GM10248 (cell line): ENCODE data around the gene C3orf20.

Experiments used
- CTCF ChIA-PET: fragments of 300-600 bp; sonication (Branson Sonifier 250); formaldehyde crosslinking; extraction: SDS; loops from one replicate; lab custom pipeline; 2021; ENCODE audit warnings: antibody characterized with exemption; lab: Yijun Ruan, JAX
- POLR2A ChIA-PET: fragments of 350-650 bp; sonication (Branson Sonifier 250); formaldehyde crosslinking; extraction: SDS; loops from one replicate; lab custom pipeline; 2020; ENCODE audit warnings: antibody characterized with exemption; lab: Yijun Ruan, JAX
- DNase-seq: peaks from one replicate; pipeline ENCODE4 v3.0.0; 2012; ENCODE audit errors: extremely low spot score
- TF ChIP-seq, protein P1 (sequence below): IDR thresholded peaks from 2 replicates; pipeline ENCODE4 v1.5.1; 2012; ENCODE audit warnings: mild to moderate bottlenecking, low read depth; ENCODE audit errors: extremely low read depth, missing control alignments, control extremely low read depth

Gene C3orf20

DNA sequence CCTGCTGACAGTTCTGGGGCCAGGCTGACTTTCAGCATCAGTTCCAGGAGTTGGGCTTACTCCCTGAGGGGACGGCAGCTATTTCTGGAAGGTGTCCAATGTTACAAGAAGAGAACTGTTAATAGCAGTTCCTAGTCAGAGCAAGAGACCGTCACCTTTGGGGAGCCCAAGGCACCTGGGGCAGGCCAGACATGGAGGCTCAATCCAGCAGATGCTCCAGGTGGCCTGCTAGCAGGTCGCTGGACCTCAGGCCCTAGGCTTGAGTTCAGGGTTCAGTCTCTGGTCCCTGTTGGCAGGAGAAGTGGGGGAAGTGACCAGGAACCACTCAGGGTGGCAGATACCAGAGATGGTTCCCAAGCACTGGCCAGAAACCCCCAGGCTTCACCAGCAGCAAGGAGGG, 25.9 kb downstream of the C3orf20 start:
- TF ChIP-seq, protein P1, sequence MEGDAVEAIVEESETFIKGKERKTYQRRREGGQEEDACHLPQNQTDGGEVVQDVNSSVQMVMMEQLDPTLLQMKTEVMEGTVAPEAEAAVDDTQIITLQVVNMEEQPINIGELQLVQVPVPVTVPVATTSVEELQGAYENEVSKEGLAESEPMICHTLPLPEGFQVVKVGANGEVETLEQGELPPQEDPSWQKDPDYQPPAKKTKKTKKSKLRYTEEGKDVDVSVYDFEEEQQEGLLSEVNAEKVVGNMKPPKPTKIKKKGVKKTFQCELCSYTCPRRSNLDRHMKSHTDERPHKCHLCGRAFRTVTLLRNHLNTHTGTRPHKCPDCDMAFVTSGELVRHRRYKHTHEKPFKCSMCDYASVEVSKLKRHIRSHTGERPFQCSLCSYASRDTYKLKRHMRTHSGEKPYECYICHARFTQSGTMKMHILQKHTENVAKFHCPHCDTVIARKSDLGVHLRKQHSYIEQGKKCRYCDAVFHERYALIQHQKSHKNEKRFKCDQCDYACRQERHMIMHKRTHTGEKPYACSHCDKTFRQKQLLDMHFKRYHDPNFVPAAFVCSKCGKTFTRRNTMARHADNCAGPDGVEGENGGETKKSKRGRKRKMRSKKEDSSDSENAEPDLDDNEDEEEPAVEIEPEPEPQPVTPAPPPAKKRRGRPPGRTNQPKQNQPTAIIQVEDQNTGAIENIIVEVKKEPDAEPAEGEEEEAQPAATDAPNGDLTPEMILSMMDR, result no peak
- ChIA-PET POLR2A (no interaction called here), CTCF (no interaction called here)
- no peak for DNase-seq

DNA sequence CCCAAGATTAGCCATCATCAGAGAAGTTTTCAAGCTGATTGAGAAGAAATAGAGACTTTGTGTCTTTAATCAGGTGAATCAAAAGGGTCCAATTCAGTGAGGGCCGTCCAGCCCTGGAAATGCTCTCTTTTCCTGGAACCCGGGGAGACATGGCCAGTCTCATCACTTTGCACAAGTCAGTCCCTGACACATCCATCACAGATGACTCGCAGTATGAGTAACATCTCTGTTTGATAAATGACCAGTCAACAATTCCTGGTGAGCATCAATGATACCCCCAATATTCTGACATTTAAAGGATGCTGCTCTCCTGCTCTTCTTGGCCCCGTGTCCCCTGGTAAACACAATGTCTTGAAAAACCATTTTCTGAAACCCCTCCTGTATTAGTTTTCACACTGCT, 26.7 kb downstream of the C3orf20 start:
- ChIA-PET CTCF (no interaction called here), POLR2A (no interaction called here)
- TF ChIP-seq, protein P1, result no peak
- no peak for DNase-seq

DNA sequence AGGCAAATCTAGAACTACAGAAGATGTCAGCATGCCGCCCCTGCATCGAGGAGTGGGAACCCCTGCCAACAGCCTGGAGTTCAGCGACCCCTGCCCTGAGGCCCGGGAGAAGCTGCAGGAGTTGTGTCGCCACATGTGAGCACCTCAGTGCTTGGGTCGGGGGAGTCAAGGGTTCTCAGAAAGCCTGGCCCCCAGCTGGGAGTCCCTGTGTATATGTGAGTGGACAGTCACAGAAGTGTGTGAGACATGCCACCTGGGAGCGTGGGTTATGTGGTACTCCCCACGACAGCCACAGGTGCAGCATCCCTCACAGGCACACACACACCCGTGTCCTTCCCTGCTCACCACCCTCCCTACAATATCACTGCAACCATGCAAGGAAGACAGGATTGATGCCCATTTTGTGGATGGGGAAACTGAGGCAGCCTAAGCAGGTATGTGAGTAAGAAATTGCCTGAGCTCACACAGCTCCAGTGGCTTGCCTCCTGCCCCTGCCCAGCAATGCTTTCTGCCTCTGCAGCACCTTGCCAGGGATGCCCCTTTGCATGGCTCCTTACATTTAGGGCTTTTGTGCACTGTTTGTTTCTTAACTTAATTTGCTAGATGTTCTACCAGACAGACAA, 28.3 kb downstream of the C3orf20 start:
- POLR2A ChIA-PET, result no interaction called here
- TF ChIP-seq, protein P1, result no peak
- DNase-seq, result no peak
- CTCF ChIA-PET, result interaction anchor here (0.8 to 1.1 kb wide), 3 partner anchors 9 to 28 kb away, joined by 3 read pairs; partner anchors contain the start of gene C3orf20

DNA sequence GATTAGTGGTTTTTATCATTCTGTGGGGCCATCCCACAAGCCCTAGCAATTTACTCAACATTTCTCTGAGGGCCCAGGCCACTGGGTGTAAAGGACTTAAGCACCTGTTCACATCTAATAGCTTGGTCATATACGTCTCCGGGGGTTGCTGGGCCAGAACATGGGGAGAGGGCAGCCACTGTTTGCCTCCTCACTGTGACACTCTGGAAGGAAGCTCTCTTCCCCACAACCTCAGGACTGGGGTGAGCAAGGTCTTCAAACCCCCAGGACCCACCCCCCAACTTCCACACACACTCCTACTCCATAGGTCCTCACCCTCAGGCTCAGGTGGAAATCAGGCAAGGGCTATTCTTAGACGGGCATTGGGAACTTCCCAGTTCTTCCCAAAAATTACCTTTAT, 28.9 kb downstream of the C3orf20 start:
- ChIA-PET CTCF (interaction anchor here (0.8 to 1.6 kb wide), 2 partner anchors 29 to 78 kb away, joined by 3 to 4 read pairs; partner anchors contain the start of gene C3orf20), POLR2A (no interaction called here)
- no peak for DNase-seq
- TF ChIP-seq, protein P1, result no peak

DNA sequence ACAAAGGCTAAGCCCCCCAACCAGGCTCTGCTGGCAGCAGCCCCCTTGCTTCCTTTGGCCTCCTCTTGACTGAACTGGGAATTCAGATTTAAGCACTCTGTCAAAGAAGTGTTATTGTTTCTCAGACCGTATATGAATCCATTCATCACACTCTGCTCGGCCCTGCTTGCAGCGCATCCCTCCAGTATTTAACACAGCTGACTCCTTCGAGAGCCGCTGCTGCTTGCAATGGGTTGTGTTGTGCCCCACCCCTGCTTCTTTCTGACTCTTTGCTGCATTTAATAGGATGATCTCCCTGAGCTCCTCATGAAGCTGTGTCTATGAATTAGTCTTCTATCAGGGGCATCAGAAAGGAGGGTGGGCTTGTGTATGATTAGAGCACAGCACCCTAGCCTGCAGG, 31.2 kb downstream of the C3orf20 start:
- TF ChIP-seq, protein P1, result no peak
- POLR2A ChIA-PET, result no interaction called here
- CTCF ChIA-PET, result interaction anchor here (0.9 to 1.9 kb wide), 4 partner anchors 11 to 59 kb away, joined by 3 to 4 read pairs (median 3); no protein-coding TSS in a partner anchor
- DNase-seq, result no peak

DNA sequence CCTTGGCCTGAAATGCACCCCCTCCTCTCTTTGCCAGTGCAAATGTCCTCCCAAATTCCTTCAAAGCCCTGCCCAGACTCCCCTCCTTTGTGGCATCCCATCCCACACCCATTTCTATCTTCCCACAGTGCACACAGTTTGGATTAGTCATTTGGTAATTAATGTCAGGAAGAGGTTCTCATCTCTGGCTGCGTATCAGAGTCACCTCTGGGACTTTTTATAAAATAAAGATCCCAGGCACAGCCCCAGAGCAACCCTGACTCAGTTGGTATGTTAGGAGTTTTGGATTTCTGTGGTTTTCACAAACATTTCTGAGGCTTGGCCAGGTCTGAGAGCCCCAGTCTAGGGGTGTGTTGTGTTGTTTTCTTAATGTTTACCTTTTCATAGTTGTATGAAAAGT, 41.6 kb downstream of the C3orf20 start:
- ChIA-PET POLR2A (no interaction called here), CTCF (interaction anchor here (1.0 kb wide), 2 partner anchors 11 to 65 kb away, joined by 3 to 4 read pairs; no protein-coding TSS in a partner anchor)
- TF ChIP-seq, protein P1, result no peak
- no peak for DNase-seq
